CD14-positive monocyte (primary cell): ENCODE results near the gene GNAT1. TPM values are rescaled to one million over a fixed set of nuclear protein-coding genes. Genes with fewer than 3 reads are reported as not detected.

Source experiments
- DNase-seq, 3 donors: peaks; one replicate each; pipeline ENCODE4 v3.0.0-alpha.2; 2011 to 2022
- H2AFZ ChIP-seq: 2 replicates; pipeline ENCODE4 v1.6.0; 2012; ENCODE audit warnings: mild to moderate bottlenecking, low read depth, low read length, inconsistent platforms; ENCODE audit not compliant: insufficient read depth, poor library complexity, severe bottlenecking
- H3K27ac ChIP-seq, 2 donors: 1 replicate in 1 of 2; 2 replicates in 1 of 2; pipeline ENCODE4 v1.5.1; 2012 to 2013; ENCODE audit warnings: low read length in 2 of 2, control low read depth in 1 of 2, inconsistent platforms in 1 of 2, low read depth in 1 of 2, mild to moderate bottlenecking in 1 of 2
- H3K27me3 ChIP-seq, 2 donors: one replicate each; pipeline versions ENCODE4 v1.6.0 to v1.6.1; 2011 to 2013; ENCODE audit warnings: low read length in 2 of 2; ENCODE audit not compliant: control insufficient read depth in 2 of 2, insufficient read depth in 2 of 2
- H3K36me3 ChIP-seq, 2 donors: replicated peaks in 1 of 2; 1 replicate in 1 of 2; 2 replicates in 1 of 2; pipeline versions ENCODE4 v1.5.1 to v1.6.1; 2012 to 2013; ENCODE audit warnings: low read length in 2 of 2, control low read depth in 1 of 2, inconsistent platforms in 1 of 2, mild to moderate bottlenecking in 1 of 2; ENCODE audit not compliant: insufficient read depth in 2 of 2, control insufficient read depth in 1 of 2
- H3K4me1 ChIP-seq, 2 donors: 1 replicate in 1 of 2; 2 replicates in 1 of 2; pipeline versions ENCODE4 v1.5.1 to v1.6.1; 2012 to 2013; ENCODE audit warnings: low read length in 2 of 2, control low read depth in 1 of 2, inconsistent platforms in 1 of 2, mild to moderate bottlenecking in 1 of 2, moderate library complexity in 1 of 2; ENCODE audit not compliant: insufficient read depth in 2 of 2, control insufficient read depth in 1 of 2
- H3K4me2 ChIP-seq: replicated peaks from 2 replicates; pipeline ENCODE3; 2012; ENCODE audit warnings: low read length, moderate library complexity, mild to moderate bottlenecking; ENCODE audit not compliant: poor library complexity, severe bottlenecking; ENCODE audit errors: extremely low read depth
- H3K4me3 ChIP-seq, 3 experiments: fragments of 200-600 bp in 1 of 3; sonication (generic) in 1 of 3; replicated peaks in 1 of 3; 1 replicate in 2 of 3; 2 replicates in 1 of 3; pipeline ENCODE4 v1.5.1; 2011 to 2013; ENCODE audit warnings: low read length in 3 of 3, mild to moderate bottlenecking in 3 of 3, control low read depth in 2 of 3, low read depth in 2 of 3, inconsistent platforms in 1 of 3, moderate library complexity in 1 of 3
- H3K79me2 ChIP-seq: 2 replicates; pipeline ENCODE4 v1.6.0; 2012; ENCODE audit warnings: mild to moderate bottlenecking, control low read depth, inconsistent platforms, low read length, moderate library complexity; ENCODE audit not compliant: insufficient read depth
- H3K9ac ChIP-seq: 2 replicates; pipeline ENCODE4 v1.6.0; 2017; ENCODE audit warnings: low read length, mild to moderate bottlenecking; ENCODE audit not compliant: insufficient read depth, poor library complexity, severe bottlenecking
- H3K9me3 ChIP-seq, 2 donors: replicated peaks in 1 of 2; 1 replicate in 1 of 2; 2 replicates in 1 of 2; pipeline versions ENCODE4 v1.5.1 to v1.6.1; 2012 to 2013; ENCODE audit warnings: low read length in 2 of 2, control low read depth in 1 of 2; ENCODE audit not compliant: control insufficient read depth in 1 of 2, insufficient read depth in 1 of 2
- H4K20me1 ChIP-seq: 2 replicates; pipeline ENCODE4 v1.6.0; 2012; ENCODE audit warnings: mild to moderate bottlenecking, low read length, control low read depth, moderate library complexity; ENCODE audit not compliant: insufficient read depth
- H3K27ac Mint-ChIP-seq, 7 donors: one replicate each; pipeline ENCODE4 v1.8.0; 2020; ENCODE audit warnings: mild to moderate bottlenecking in 7 of 7, mixed read lengths in 7 of 7, moderate library complexity in 6 of 7, inconsistent platforms in 2 of 7
- H3K27me3 Mint-ChIP-seq, 3 donors: one replicate each; pipeline ENCODE4 v1.8.0; 2021 to 2022; ENCODE audit warnings: low read depth in 3 of 3, mild to moderate bottlenecking in 3 of 3, mixed read lengths in 3 of 3, moderate library complexity in 3 of 3, inconsistent platforms in 1 of 3
- H3K36me3 Mint-ChIP-seq, 2 donors: one replicate each; pipeline ENCODE4 v1.8.0; 2020; ENCODE audit warnings: mixed read lengths in 2 of 2, inconsistent platforms in 1 of 2, mild to moderate bottlenecking in 1 of 2
- H3K4me1 Mint-ChIP-seq: one replicate; pipeline ENCODE4 v1.8.0; 2020; ENCODE audit warnings: mild to moderate bottlenecking, mixed read lengths
- H3K4me3 Mint-ChIP-seq, 2 donors: one replicate each; pipeline ENCODE4 v1.8.0; 2020; ENCODE audit warnings: mild to moderate bottlenecking in 2 of 2, mixed read lengths in 2 of 2, moderate library complexity in 1 of 2
- H3K9me3 Mint-ChIP-seq, 7 donors: one replicate each; pipeline ENCODE4 v1.8.0; 2020 to 2022; ENCODE audit warnings: mixed read lengths in 7 of 7, mild to moderate bottlenecking in 6 of 7, moderate library complexity in 6 of 7, inconsistent platforms in 2 of 7
- WGBS: methylation state at CpG from one replicate; pipeline ENCODE4 v1.1.5; 2013; ENCODE audit warnings: missing lambda C conversion rate; ENCODE audit not compliant: insufficient coverage; 5-methylcytosine and 5-hydroxymethylcytosine counted together
- intact Hi-C, 2 donors: fragments of 100-400 bp; cut with micrococcal nuclease; formaldehyde crosslinking; loops; one replicate each; pipeline versions ENCODE4 v1.15.0 to v1.15.1; 2023
- polyA plus RNA-seq, 3 donors: library from polyadenylated mRNA; depleted of rRNA in 1 of 3; unstranded in 2 of 3; stranded (reverse) in 1 of 3; fragments of 300-500 nt in 2 of 3; fragments of >200 nt in 1 of 3; fragmentation: Illumina TruSeq in 2 of 3; gene quantifications; 1 replicate in 2 of 3; 2 replicates in 1 of 3; pipeline ENCODE4 v1.2.3, GENCODE V29; 2012 to 2021
- TF ChIP-seq, protein P1 (sequence below): fragments of 200-600 bp; IDR thresholded peaks from one replicate; pipeline ENCODE4 v1.8.0; 2022; ENCODE audit warnings: antibody characterized with exemption, mild to moderate bottlenecking

The GNAT1 gene
- polyA plus RNA-seq, 3 donors, result not detected

GRCh38 chr3:50169232-50169832, 22.1 kb upstream of the GNAT1 start:
- intact Hi-C loops, result no loop called here
- WGBS, result 95% methylated on average over 9 of the region's 11 CpGs
- no peaks in the 10 kb centered on the region for H3K36me3 ChIP-seq
- H3K4me2 ChIP-seq, result no peak overlapping the region
- no peaks in the 10 kb centered on the region for H4K20me1 ChIP-seq
- peak overlapping the region in 2 of 7 donors; percentile 70 to 89 for H3K27ac Mint-ChIP-seq
- H3K4me3 Mint-ChIP-seq, result no peak overlapping the region
- H3K27ac ChIP-seq, result no peak overlapping the region
- peaks cover 2 to 9% (median 8%) of the 10 kb centered on the region in 3 donors for H3K27me3 Mint-ChIP-seq
- H2AFZ ChIP-seq, result no peak overlapping the region
- no peak for DNase-seq
- H3K4me1 Mint-ChIP-seq, result peaks cover 20% of the 10 kb centered on the region
- no peaks in the 10 kb centered on the region for H3K9me3 ChIP-seq
- TF ChIP-seq, protein P1, sequence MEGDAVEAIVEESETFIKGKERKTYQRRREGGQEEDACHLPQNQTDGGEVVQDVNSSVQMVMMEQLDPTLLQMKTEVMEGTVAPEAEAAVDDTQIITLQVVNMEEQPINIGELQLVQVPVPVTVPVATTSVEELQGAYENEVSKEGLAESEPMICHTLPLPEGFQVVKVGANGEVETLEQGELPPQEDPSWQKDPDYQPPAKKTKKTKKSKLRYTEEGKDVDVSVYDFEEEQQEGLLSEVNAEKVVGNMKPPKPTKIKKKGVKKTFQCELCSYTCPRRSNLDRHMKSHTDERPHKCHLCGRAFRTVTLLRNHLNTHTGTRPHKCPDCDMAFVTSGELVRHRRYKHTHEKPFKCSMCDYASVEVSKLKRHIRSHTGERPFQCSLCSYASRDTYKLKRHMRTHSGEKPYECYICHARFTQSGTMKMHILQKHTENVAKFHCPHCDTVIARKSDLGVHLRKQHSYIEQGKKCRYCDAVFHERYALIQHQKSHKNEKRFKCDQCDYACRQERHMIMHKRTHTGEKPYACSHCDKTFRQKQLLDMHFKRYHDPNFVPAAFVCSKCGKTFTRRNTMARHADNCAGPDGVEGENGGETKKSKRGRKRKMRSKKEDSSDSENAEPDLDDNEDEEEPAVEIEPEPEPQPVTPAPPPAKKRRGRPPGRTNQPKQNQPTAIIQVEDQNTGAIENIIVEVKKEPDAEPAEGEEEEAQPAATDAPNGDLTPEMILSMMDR, result no peak
- no peak overlapping the region for H3K4me3 ChIP-seq
- H3K4me1 ChIP-seq, result peaks cover 12 to 15% of the 10 kb centered on the region in 2 donors
- no peak overlapping the region for H3K9ac ChIP-seq
- no peaks in the 10 kb centered on the region for H3K27me3 ChIP-seq
- H3K9me3 Mint-ChIP-seq, result no peaks in the 10 kb centered on the region
- no peaks in the 10 kb centered on the region for H3K36me3 Mint-ChIP-seq
- no peaks in the 10 kb centered on the region for H3K79me2 ChIP-seq

DNA sequence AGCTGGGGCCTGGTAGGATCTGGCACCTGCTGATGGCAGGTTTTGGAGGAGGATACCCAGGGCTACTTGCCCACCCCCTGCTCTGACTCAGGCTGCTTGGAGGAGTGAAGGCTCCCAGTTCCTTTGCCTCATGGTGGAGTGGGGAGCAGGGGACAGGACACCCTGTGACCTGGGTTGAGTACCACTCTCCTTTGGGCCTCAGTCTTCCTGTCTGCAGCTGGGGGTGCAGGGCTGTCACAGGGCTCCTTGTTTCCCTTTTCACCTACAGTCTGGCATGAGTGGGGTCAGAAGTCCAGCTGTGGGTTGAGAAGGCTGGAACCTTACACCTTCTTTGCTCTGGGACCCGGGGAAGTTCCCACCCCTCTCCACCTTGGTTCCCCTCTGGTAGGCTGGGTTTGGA, 21.6 kb upstream of the GNAT1 start:
- no peak overlapping the region for H3K4me3 ChIP-seq
- no peaks in the 10 kb centered on the region for H3K79me2 ChIP-seq
- Mint-ChIP-seq H3K27me3 (peaks cover 2 to 9% (median 8%) of the 10 kb centered on the region in 3 donors), H3K27ac (peak overlapping the region in 6 of 7 donors; percentile 12 to 89 (median 74)), H3K4me3 (no peak overlapping the region), H3K9me3 (no peaks in the 10 kb centered on the region), H3K4me1 (peaks cover 20% of the 10 kb centered on the region), H3K36me3 (no peaks in the 10 kb centered on the region)
- no CpG with 5 or more reads among the region's 1 CpG for WGBS
- H3K27ac ChIP-seq, result no peak overlapping the region
- DNase-seq, result no peak
- H4K20me1 ChIP-seq, result no peaks in the 10 kb centered on the region
- no peaks in the 10 kb centered on the region for H3K36me3 ChIP-seq
- TF ChIP-seq, protein P1, result no peak
- no peak overlapping the region for H3K9ac ChIP-seq
- intact Hi-C loops, result no loop called here
- H3K4me2 ChIP-seq, result no peak overlapping the region
- H2AFZ ChIP-seq, result no peak overlapping the region
- no peaks in the 10 kb centered on the region for H3K27me3 ChIP-seq
- no peaks in the 10 kb centered on the region for H3K9me3 ChIP-seq
- peaks cover 12 to 15% of the 10 kb centered on the region in 2 donors for H3K4me1 ChIP-seq
